ENCODE results near the gene PALD1.
A peak's percentile ranks its signal among the peaks of the same experiment; 100 is the strongest.

PALD1 gene

GRCh38 chr10:70507966-70508365 lies 29.4 kb downstream of the PALD1 start:
- no peak for FAIRE-seq

DNA sequence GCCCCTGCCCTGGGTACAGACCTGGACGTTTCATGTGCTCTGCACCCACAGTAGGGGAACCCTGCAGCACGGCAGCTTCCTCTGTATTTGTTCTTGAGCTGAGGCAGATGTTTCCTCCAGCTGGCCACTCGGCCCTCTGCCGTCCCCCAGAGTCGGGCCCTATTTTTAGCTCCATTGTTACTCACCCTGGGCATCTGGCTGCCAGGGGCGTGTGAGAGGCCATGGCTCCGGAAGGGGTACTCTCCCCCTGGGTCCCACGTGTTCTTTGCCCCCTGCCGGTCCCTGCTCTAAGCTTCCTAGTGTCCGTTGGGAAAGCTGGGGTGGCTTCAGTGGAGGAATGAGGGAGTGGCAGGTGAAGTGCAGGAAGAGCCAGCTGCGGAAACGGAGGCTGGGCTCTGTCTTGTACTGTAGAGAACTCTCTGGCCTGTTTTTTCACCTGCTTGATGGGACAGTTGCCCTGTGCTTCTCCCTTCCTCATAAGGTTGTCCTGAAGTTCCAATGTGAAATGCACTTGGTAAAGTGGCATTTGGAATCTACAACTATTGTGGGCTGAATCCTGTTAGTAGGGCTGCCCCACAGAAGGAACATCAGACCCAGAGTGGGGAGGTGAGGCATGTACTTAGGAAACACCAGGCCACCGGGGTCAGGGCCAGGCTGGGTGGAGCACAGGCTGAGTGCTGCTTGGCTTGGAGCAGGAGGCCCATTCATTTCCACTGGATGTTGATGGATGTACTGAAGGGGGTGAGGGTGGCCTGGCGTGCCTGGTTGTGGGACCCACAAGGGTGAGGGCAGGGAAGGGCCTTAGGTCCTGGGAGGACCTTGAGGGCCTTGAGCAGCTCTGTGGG lies 30.6 kb downstream of the PALD1 start:
- no peak for FAIRE-seq

DNA sequence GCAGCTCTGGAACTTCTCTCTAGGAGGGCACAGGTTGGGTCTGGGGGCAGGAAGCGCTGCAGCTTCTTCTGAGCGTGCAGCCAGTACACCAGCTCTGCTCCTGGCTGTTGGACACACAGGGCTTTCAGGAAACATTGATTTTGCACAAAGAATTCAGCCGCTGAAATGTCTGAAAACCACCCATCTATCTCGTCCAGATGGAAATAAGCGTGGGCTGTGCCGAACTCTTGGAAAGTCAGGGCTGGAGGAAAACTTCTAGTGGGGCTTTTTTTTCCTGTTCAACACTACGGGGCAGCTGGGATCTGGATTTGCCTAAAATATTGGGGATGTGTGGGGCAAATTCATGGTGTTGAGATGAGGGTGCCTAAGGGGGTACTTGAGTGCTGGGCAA lies 31.2 kb downstream of the PALD1 start:
- no peak for FAIRE-seq

DNA sequence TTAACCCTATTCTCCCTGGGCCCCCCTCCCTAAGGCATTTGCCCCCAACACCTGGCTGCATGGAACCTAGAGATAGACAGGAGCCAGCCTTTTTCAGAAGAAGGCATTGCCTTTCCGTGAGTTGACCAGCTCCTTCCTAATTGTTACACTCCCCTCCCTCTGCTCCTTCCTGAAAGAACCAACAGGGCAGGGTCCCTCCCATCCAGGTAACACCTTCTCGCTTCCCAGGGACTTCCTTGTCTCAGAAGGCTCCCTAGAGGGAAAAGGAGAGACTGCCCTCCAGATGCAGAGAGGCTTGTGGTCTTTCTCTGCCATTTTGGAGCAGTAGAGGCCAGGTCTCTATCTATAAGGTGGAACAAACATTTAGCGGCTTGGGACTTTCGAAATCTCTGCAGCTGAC lies 31.9 kb downstream of the PALD1 start:
- no peak for FAIRE-seq

DNA sequence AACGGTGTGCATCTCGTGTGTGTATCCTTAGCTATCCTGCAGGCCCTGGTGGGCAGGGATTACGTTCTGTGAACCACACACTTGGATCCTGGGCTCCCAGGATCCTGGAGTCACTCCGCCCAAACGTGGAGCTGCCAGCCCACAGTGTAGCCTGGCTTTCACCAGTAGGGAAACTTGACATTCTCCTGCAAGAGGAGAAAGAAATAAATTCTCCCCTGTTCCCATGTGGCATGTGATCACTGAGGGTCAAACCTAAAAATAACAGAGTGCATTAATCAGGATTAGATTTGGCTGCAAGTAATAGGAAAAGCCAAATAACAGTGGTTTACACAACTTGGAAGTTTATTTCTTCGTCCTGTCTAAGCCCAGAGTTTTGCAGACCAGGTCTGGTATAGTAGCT lies 32.3 kb downstream of the PALD1 start:
- no peak for FAIRE-seq

- no peak for FAIRE-seq
Observed at GRCh38 chr10:70512149-70512639, 33.6 kb downstream of the PALD1 start.

- no peak for FAIRE-seq
Observed at GRCh38 chr10:70513848-70514309, 35.3 kb downstream of the PALD1 start.

- FAIRE-seq, result no peak
Observed at GRCh38 chr10:70514591-70514990, 36.0 kb downstream of the PALD1 start.

GRCh38 chr10:70515035-70515667 lies 36.6 kb downstream of the PALD1 start:
- no peak for FAIRE-seq

- no peak for FAIRE-seq
Observed at GRCh38 chr10:70518695-70519094, 40.1 kb downstream of the PALD1 start.

GRCh38 chr10:70523057-70523456 lies 44.5 kb downstream of the PALD1 start:
- FAIRE-seq, result no peak

DNA sequence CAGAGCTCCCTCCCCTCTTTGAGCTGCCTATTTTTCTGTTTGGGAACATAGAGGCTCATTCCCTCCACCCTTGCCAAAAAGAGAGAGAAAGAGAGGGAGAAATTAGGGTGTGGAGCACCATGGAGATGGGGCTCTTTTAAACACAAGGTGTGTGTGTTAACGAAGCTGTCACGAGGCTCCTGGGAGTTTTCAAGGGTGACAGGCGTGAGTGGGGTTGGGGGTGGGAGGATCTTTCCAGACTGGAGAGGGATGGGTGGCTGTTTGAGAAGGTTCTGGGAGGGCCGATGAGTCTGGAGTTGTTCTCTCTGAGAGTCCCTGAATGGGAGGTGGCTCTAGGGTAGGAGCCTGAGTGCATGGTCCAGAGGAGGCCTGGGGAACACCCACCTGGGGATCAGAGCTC lies 45.0 kb downstream of the PALD1 start:
- no peak for FAIRE-seq

GRCh38 chr10:70528314-70528713 lies 49.7 kb downstream of the PALD1 start:
- FAIRE-seq, result no peak

DNA sequence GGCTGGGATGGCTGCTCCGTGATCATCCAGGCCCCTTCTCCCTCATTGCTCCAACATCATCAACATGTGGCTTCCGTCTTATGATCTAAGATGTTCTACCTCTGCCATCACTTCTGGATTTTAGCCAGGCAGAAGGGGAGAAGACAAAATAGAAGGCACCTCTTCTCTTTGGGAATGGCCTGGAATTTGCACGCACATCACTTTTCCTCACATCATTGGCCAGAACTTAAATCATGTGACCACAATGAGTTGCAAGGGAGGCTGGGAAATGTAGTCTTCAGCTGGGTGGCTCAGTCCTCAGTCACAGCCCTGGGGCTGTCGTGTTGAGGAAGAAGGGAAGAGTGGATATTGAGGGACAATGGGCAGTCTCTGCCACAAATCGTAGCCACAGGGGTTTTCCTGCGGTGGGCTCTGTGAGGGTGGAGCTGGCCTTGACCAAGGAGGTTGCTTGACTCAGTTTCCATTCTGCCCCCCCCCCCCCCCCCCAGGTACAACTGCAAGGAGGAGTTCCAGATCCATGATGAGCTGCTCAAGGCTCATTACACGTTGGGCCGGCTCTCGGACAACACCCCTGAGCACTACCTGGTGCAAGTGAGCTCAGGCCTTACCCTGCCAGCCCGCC lies 50.3 kb downstream of the PALD1 start:
- FAIRE-seq, result peak; percentile 86

GRCh38 chr10:70529848-70530247 lies 51.3 kb downstream of the PALD1 start:
- FAIRE-seq, result no peak

DNA sequence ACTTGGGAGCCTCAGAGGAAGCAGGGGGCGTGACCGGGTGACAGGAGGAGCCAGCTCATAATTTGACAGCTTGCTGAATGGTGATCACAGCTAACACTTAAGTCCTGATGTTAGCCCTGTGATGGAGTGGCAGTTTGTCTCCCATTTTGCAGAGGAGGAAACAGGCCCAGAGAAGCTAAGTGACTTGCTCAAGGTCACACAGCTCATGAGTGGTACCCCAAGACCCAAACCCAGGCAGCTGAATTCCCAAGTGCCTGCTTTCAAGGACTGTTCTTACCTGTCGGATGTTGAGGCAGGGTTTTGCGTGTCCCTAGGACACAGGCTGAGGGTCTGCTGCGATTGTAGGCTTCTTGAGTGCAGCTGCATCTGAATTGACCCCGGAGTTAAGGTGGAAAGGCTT lies 51.7 kb downstream of the PALD1 start:
- no peak for FAIRE-seq

- no peak for FAIRE-seq
Observed at GRCh38 chr10:70532554-70533188, 54.1 kb downstream of the PALD1 start.

DNA sequence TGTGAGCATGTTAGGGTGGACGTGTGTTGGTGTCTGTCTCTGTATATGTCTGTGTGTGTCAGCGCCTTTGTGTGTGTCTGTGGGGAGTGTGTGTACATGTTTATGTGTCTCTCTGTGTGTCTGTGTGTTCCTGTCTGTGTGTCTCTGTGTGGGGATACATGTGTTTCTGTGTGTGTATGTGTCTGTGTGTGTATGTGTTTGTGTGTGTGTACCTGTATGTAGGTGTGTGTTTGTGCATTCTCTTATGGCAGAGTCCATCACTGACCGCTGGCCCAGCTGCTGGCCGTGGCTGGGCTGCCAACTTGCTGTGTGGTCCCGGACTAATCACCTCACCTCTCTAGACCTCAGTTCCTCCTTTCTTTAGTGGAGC lies 54.6 kb downstream of the PALD1 start:
- no peak for FAIRE-seq

GRCh38 chr10:70534281-70534680 lies 55.7 kb downstream of the PALD1 start:
- no peak for FAIRE-seq

DNA sequence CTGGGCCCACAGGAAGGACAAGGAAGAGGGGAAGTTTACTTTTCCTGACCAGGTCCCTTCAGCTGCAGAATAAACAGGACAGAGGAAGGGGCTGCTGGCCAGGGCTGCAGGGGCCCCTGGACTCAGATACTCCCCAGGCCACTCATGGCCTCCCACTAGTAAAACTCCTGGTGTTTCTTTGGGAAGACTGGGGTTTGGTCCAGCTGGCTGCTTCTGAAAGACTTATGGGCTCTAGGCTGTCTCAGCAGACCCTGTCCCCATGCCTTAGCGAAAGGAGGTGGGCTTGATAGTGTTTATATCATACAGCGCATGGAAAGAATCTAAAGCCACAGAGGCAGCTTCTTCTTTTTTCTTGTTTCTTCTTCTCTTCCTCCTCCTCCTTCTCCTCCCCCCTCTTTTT lies 56.4 kb downstream of the PALD1 start:
- no peak for FAIRE-seq

- FAIRE-seq, result no peak
Observed at GRCh38 chr10:70535451-70535850, 56.9 kb downstream of the PALD1 start.

GRCh38 chr10:70536196-70536861 lies 57.8 kb downstream of the PALD1 start:
- FAIRE-seq, result no peak

Measured in TTC549 (cell line).